ENCODE data around the gene JARID2. TPM values are rescaled to one million over a fixed set of nuclear protein-coding genes. Genes with fewer than 3 reads are reported as not detected.

Gene JARID2
- total and polyA plus RNA-seq, 9 of the 15 experiments (the other 6 are each of a cell fraction or from before 2014, with no cell fraction given), result 5.0 to 29.0 (median 15.6) TPM

- peak; percentile 65 for TF ChIP-seq ZNF384 (IDR thresholded peaks at IDR 0.05; ENCODE audit: low read depth, low read length)
- no peak for TF ChIP-seq ZNF57 (CRISPR knock-in tag; IDR thresholded peaks at IDR 0.05)
- TF ChIP-seq ZNF444 (CRISPR knock-in tag; IDR thresholded peaks at IDR 0.05), result no peak
- TF ChIP-seq BRF1 (IDR thresholded peaks at IDR 0.05; ENCODE audit: borderline replicate concordance, extremely low read depth, insufficient read length), result no peak
- TF ChIP-seq HNRNPL (IDR thresholded peaks at IDR 0.05; ENCODE audit: low read depth, low read length), result peak; percentile 42; the same call in 1 of the 2 replicates
- TF ChIP-seq SMAD3 (CRISPR knock-in tag; conservative IDR thresholded peaks at IDR 0.05), result 0 out of 2 replicates have a peak, but pooled peaks have one; percentile 59
- no peak for TF ChIP-seq ZFP36 (IDR thresholded peaks at IDR 0.05; ENCODE audit: low read depth, low read length, partially characterized antibody)
- peak; percentile 99 for TF ChIP-seq SMARCA4 (IDR thresholded peaks at IDR 0.05)
- no peak for TF ChIP-seq ETS2 (tag; IDR thresholded peaks at IDR 0.05; ENCODE audit: borderline replicate concordance, poor library complexity, severe bottlenecking)
- TF ChIP-seq ZNF347 (CRISPR knock-in tag; IDR thresholded peaks at IDR 0.05; ENCODE audit: low read depth), result no peak
- TF ChIP-seq RFX7 (CRISPR knock-in tag; IDR thresholded peaks at IDR 0.05), result no peak
- no peak for TF ChIP-seq COPS2 (conservative IDR thresholded peaks at IDR 0.05)
- peak; percentile 45; the same call in 1 of the 2 replicates for TF ChIP-seq ZBTB5 (IDR thresholded peaks at IDR 0.05)
- TF ChIP-seq E4F1 (CRISPR knock-in tag; IDR thresholded peaks at IDR 0.05; ENCODE audit: borderline replicate concordance), result no peak
- TF ChIP-seq CBFA2T2 (conservative IDR thresholded peaks at IDR 0.05), result peak; percentile 92
- no peak for TF ChIP-seq PHTF2 (CRISPR knock-in tag; IDR thresholded peaks at IDR 0.05)
- TF ChIP-seq ZNF696 (CRISPR knock-in tag; conservative IDR thresholded peaks at IDR 0.05), result no peak
- no peak for TF ChIP-seq GABPA (tag; conservative IDR thresholded peaks at IDR 0.05; ENCODE audit: low read depth)
- peak; percentile 44; the same call in 1 of the 2 replicates for TF ChIP-seq CREB3L1 (IDR thresholded peaks at IDR 0.05; ENCODE audit: borderline replicate concordance, low read depth)
- no peak for TF ChIP-seq KAT7 (CRISPR knock-in tag; IDR thresholded peaks at IDR 0.05; ENCODE audit: borderline replicate concordance)
- TF ChIP-seq DACH1 (IDR thresholded peaks at IDR 0.05; ENCODE audit: partially characterized antibody), result peak; percentile 62
- no peak for TF ChIP-seq NCOA4 (IDR thresholded peaks at IDR 0.05; ENCODE audit: partially characterized antibody)
- TF ChIP-seq ETV5 (CRISPR knock-in tag; IDR thresholded peaks at IDR 0.05; ENCODE audit: low read depth), result peak; percentile 99
Observed at GRCh38 chr6:15299430-15300131, 53.7 kb downstream of the JARID2 start (continued).

Measured in K562 (cell line).